Ureter (tissue), 1 donor: ENCODE results near the gene FANCC. TPM values are rescaled to one million over a fixed set of nuclear protein-coding genes. Genes with fewer than 3 reads are reported as not detected.

Experiments
- DNase-seq: peaks from one replicate; pipeline ENCODE4 v3.0.0-alpha.2; 2020; ENCODE audit warnings: low spot score
- total RNA-seq: library from RNA; stranded (reverse); gene quantifications from one replicate; pipeline ENCODE4 v1.2.4, GENCODE V29; 2023
- donor health status: DM: yes; HTN: yes; CAD: no.

The FANCC gene
- total RNA-seq, 1 donor from 2014 or later, result 16.5 TPM

DNA sequence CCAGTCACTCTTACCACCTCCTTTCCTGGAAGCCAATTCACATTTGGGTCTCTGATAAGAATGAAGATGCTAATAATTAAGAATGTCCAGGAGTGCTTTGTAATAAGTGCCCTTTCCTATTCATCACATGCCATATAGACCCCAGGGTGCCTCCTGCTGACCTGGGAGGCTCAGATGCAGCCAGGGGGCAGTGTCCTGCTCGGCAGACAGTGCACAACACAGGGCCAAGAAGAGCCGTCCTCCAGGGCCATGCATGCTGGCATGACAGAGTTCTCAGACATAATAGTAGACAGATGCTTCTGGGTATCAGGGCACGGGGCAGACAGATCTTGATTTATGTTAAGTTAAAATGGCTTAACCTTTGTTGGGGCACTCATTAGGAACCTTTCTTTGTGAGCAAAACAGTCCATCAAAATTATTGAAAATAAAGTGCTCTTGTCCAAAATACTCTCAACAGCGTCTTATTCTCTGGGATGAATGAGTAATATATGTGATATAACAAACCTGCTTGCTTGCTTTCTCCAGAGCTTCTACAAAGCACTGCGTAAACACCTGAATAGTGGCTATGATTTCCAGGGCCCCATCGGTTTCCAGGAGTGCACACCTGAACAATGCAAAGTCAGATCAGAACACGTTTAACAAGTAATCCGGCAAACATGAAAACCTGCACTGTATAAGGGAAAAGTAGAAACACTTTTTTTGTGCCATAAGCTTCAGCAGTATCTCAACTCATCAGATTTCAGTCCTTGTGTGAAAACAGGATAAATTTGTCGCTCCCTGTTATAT is 192.7 kb downstream of the FANCC start:
- peak; percentile 43 for DNase-seq

DNA sequence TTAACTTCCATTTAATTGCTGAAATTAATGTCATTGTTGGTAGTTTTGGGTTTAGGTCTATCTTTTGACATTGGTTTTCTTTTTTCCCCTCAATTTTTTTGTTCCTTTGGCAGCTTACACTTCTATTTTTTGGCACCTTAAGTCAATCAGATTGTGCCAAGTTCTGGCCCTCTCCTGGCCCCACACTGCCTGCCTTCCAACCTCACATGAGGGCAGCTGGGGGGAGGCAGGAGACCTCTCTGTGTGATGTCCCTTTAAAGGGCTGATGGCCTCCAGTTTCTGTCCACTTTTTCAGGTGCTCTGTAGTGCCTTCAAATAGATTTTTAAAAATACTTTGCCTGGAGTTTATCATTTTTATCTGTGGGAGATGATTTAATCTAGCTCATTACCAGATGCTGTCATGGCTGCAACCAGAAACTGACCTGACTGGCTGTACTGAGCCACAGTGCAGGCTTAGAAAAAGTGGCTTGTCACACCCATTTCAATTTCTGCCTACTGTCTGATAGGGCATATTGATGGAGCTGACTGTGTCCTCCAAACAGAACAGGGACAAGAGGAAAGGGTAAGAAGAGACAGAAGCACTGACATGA is 196.6 kb downstream of the FANCC start:
- DNase-seq, result no peak

- no peak for DNase-seq
Measured at GRCh38 chr9:95118596-95118995, 198.9 kb downstream of the FANCC start.

- no peak for DNase-seq
Measured at GRCh38 chr9:95116808-95117204, 200.7 kb downstream of the FANCC start.

GRCh38 chr9:95116002-95116807 is 201.3 kb downstream of the FANCC start:
- DNase-seq, result no peak

- DNase-seq, result no peak
Measured at GRCh38 chr9:95115104-95115503, 202.4 kb downstream of the FANCC start.

- DNase-seq, result no peak
Measured at GRCh38 chr9:95112436-95113280, 204.9 kb downstream of the FANCC start.

DNA sequence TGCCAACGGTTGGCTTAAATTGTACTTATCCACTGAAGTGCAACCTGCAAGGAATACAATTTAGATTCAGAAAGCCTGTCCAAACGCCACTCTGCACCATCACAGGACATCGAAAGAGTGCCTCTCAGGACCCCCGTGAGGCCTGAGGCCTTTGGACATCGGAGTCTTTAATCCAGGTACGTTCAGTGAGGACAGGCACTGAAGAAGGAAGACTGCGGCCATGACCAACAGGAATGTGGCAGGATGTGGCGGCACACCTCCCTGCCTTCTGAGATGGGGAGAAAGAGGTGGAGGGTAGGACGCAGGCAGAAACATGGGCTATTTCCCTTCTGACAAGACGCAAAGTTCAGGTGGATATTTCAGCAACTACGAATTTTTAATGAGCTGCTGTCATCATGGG is 205.8 kb downstream of the FANCC start:
- DNase-seq, result no peak

DNA sequence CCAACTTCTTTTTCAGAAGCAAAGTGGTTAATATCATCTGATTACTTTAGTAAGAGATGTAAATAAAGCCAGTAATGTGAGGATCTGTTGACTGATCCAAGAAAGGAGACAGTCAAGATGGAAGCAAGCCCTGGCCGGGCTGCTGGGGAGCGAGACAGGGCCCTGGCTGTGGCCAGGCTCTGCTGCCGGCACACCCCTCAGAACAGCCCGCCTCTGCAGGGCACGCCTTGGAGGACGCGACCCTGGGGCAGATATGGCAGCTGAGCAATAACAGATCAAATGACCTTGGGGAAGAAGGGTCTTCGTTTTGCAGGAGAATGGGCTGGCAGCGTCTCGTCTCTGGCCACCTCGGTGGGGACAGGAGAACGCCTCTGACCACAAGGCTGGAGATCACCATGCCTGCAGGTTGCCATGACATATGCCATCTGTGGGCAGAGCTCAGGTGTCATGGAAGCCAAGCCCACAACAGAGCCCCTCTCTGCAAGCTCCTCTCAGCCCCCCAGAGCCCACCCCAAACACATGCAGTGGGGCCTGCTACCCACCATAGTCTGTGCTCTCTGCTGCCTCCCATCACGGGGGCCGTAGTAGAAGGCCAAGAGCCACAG is 206.5 kb downstream of the FANCC start:
- no peak for DNase-seq

- no peak for DNase-seq
Measured at GRCh38 chr9:95109456-95109855, 208.1 kb downstream of the FANCC start.

DNA sequence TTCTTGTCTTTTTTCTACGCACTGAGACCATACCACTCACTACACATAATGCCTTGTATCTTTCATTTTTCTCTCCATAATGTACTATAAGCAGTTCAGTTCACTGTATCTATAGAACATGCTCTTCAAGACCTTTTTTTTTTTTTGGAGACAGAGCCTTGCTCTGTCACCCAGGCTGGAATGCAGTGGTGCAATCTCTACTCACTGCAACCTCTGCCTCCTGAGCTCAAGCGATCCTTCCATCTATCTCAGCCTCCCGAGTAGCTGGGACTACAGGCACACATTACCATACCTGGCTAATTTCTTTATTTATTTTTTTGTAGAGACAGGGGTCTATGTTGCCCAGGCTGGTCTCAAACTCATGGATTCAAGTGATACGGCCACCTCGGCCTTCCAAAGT is 208.7 kb downstream of the FANCC start:
- no peak for DNase-seq

GRCh38 chr9:95107976-95108375 is 209.5 kb downstream of the FANCC start:
- DNase-seq, result no peak

DNA sequence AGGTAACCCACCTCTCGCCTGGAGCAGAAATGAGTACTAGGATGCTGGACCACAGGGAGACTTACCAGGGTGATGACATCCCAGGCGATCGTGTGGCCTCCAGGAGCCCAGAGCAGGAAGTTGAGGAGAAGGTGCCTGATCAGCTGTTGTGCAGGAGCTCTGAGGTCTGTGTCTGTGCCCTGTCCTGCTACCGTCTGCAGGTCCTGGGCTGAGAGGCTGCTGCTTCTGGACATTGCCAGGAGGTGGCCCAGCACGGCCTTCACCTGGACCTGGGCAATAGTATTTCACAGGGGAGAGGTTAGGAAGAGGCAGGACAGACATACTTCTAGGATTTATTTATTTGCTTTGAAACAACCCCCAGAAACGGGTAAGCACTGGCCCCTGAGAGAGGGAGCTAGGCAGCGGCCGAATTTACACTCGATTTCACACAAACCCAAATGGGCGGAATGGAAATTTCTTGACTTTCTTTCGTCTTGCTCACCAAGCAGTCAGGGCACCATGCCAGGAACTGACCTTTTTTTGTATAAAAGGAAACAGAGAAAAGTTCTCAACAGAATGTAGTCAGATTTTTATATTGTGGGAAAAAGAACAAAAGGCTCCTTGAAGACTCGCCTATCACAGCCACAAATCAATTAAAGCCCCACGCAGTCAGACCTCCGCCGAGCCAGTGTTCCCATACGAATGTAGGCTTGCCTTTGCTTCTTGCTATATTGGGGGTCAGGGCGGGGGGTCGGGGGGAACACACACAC is 210.3 kb downstream of the FANCC start:
- DNase-seq, result no peak

DNA sequence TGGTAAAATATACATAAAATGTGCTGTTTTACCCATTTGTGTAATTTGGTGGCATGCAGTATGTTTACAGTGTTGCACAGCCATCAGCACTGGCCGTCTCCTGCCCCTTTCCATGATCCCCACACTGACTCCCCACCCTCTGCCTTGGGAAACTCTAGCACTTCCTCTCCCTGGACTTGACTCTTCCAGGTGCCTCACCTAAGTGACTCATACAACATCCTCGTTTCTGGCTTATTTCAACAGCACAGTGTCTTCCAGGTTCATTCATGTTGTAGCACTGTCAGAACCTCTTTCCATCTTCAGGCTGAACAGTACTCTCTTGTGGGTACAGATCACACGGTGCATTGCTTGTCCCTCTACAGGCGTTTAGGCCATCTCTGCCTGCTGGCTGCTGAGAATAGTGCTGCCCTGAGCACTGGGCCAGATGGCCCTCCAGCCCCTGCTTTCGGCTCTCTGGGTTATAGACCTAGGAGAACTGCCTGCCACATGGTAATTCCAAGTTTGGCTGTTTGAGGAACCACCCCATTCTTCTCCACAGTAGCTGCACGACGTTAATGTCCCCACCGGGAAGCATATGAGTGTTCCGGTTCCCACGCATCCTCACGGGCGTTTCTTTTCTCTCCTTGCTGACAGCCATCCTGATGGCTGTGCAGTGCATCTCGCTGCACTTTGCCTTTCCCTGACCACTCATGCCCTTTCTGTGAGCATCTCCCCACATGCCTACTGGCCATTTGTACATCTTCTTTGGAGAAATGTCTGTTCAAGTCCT is 211.8 kb downstream of the FANCC start:
- no peak for DNase-seq

- DNase-seq, result no peak
Measured at GRCh38 chr9:95104980-95105379, 212.5 kb downstream of the FANCC start.

DNA sequence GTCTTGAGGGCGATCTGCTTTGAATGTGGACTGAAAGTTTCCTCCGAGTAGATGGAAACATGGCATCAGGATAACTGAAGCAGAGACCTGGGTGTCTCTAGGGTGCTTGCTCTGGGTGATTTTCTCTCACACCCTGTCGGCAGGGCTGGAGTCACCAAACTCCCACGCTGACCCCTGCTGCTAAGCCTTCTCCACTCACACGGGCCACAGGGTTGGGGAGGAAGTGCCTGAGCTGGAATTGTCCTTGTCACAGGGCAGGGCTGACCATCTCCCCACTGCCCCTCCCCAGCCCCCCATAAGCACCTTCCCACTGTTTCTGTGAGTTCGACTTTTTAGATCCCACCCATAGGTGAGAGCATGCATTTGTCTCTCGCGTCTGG is 212.9 kb downstream of the FANCC start:
- DNase-seq, result no peak

- DNase-seq, result no peak
Measured at GRCh38 chr9:95103871-95104580, 213.5 kb downstream of the FANCC start.

GRCh38 chr9:95103281-95103771 is 214.2 kb downstream of the FANCC start:
- DNase-seq, result no peak

- no peak for DNase-seq
Measured at GRCh38 chr9:95102572-95102971, 214.9 kb downstream of the FANCC start.
